HL-60 (cell line): Measurements from ENCODE around the gene KRTAP4-16.

ENCODE experiments used
- GABPA ChIP-seq: IDR thresholded peaks from 2 replicates; pipeline ENCODE4 v1.6.1; 2012; ENCODE audit warnings: low read depth
- POLR2AphosphoS5 ChIP-seq: IDR thresholded peaks from 2 replicates; pipeline ENCODE4 v1.6.1; 2012; ENCODE audit warnings: low read depth
- TF ChIP-seq, protein P1 (sequence below): IDR thresholded peaks from one replicate; pipeline ENCODE4 v1.5.1; 2011; ENCODE audit warnings: low read length, control low read depth, inconsistent platforms; ENCODE audit not compliant: insufficient read depth
- TF ChIP-seq, protein P2 (sequence below): IDR thresholded peaks from 2 replicates; pipeline ENCODE4 v1.6.1; 2012; ENCODE audit warnings: low read depth; ENCODE audit not compliant: insufficient replicate concordance

DNA sequence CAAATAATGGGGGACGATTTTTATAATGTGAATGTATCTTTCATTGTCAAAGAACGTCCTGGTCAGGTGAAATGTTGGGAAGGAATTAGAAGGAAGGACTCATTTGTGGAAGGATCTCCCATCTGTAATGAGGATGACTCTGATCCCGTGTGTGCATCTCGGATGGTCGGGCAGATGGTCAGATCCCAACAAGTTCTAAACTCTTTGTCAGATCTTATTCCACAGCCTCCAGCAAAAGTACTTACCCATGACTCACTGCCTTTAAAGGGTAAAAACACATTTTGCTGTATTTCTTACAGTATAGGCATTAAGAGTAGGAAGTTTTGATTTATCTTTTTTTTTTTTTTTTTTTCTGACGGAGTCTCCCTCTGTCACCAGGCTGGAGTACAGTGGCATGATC, 3.5 kb downstream of the KRTAP4-16 start:
- TF ChIP-seq, protein P1, sequence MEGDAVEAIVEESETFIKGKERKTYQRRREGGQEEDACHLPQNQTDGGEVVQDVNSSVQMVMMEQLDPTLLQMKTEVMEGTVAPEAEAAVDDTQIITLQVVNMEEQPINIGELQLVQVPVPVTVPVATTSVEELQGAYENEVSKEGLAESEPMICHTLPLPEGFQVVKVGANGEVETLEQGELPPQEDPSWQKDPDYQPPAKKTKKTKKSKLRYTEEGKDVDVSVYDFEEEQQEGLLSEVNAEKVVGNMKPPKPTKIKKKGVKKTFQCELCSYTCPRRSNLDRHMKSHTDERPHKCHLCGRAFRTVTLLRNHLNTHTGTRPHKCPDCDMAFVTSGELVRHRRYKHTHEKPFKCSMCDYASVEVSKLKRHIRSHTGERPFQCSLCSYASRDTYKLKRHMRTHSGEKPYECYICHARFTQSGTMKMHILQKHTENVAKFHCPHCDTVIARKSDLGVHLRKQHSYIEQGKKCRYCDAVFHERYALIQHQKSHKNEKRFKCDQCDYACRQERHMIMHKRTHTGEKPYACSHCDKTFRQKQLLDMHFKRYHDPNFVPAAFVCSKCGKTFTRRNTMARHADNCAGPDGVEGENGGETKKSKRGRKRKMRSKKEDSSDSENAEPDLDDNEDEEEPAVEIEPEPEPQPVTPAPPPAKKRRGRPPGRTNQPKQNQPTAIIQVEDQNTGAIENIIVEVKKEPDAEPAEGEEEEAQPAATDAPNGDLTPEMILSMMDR: no peak
- TF ChIP-seq GABPA: no peak
- TF ChIP-seq POLR2AphosphoS5: no peak
- TF ChIP-seq, protein P2, sequence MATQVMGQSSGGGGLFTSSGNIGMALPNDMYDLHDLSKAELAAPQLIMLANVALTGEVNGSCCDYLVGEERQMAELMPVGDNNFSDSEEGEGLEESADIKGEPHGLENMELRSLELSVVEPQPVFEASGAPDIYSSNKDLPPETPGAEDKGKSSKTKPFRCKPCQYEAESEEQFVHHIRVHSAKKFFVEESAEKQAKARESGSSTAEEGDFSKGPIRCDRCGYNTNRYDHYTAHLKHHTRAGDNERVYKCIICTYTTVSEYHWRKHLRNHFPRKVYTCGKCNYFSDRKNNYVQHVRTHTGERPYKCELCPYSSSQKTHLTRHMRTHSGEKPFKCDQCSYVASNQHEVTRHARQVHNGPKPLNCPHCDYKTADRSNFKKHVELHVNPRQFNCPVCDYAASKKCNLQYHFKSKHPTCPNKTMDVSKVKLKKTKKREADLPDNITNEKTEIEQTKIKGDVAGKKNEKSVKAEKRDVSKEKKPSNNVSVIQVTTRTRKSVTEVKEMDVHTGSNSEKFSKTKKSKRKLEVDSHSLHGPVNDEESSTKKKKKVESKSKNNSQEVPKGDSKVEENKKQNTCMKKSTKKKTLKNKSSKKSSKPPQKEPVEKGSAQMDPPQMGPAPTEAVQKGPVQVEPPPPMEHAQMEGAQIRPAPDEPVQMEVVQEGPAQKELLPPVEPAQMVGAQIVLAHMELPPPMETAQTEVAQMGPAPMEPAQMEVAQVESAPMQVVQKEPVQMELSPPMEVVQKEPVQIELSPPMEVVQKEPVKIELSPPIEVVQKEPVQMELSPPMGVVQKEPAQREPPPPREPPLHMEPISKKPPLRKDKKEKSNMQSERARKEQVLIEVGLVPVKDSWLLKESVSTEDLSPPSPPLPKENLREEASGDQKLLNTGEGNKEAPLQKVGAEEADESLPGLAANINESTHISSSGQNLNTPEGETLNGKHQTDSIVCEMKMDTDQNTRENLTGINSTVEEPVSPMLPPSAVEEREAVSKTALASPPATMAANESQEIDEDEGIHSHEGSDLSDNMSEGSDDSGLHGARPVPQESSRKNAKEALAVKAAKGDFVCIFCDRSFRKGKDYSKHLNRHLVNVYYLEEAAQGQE: no peak
